RWPE2 (cell line): ENCODE data around the gene TADA2B.

Source experiments
- ATAC-seq: fragments of 200-7000 bp; cut with Tn5 transposase; 3 replicates; pipeline ENCODE4 v1.9.1; 2021; ENCODE audit warnings: low read depth
- DNase-seq: peaks from one replicate; pipeline ENCODE4 v3.0.0-alpha.2; 2020; ENCODE audit warnings: low spot score
- H3K27ac ChIP-seq: fragments of 450-650 bp; 2 replicates; pipeline ENCODE4 v1.5.1; 2017; ENCODE audit warnings: mild to moderate bottlenecking; ENCODE audit not compliant: poor library complexity, severe bottlenecking
- H3K27me3 ChIP-seq: fragments of 250-450 bp; sonication (Bioruptor Pico); 2 replicates; pipeline ENCODE4 v1.5.1; 2021; ENCODE audit warnings: mild to moderate bottlenecking, moderate library complexity; ENCODE audit not compliant: insufficient read depth, poor library complexity, severe bottlenecking
- H3K36me3 ChIP-seq: fragments of 250-450 bp; sonication (Bioruptor Pico); 2 replicates; pipeline ENCODE4 v1.5.1; 2020; ENCODE audit warnings: low read depth, mild to moderate bottlenecking, moderate library complexity
- H3K4me1 ChIP-seq: fragments of 250-450 bp; sonication (Bioruptor Pico); 2 replicates; pipeline ENCODE4 v1.5.1; 2021; ENCODE audit warnings: mild to moderate bottlenecking, moderate library complexity; ENCODE audit not compliant: insufficient read depth, poor library complexity, severe bottlenecking
- H3K4me3 ChIP-seq: fragments of 250-450 bp; sonication (Bioruptor Pico); 2 replicates; pipeline ENCODE4 v1.5.1; 2021; ENCODE audit warnings: mild to moderate bottlenecking, moderate library complexity; ENCODE audit not compliant: severe bottlenecking
- H3K9me3 ChIP-seq: fragments of 250-450 bp; sonication (Bioruptor Pico); 2 replicates; pipeline ENCODE4 v1.5.1; 2021; ENCODE audit warnings: mild to moderate bottlenecking, moderate library complexity; ENCODE audit not compliant: severe bottlenecking
- CTCF ChIP-seq: fragments of 450-650 bp; IDR thresholded peaks from one replicate; pipeline ENCODE4 v1.5.1; 2017; ENCODE audit warnings: mild to moderate bottlenecking, moderate library complexity; ENCODE audit not compliant: poor library complexity, severe bottlenecking

The TADA2B gene

GRCh38 chr4:7107166-7107905 is 64.2 kb downstream of the TADA2B start:
- TF ChIP-seq CTCF = no peak
- H3K27ac ChIP-seq = no peak overlapping the region
- no peaks in the 10 kb centered on the region for H3K9me3 ChIP-seq
- peaks cover 2% of the 10 kb centered on the region for H3K4me1 ChIP-seq
- no peak for DNase-seq
- no peak for ATAC-seq
- H3K4me3 ChIP-seq = no peak overlapping the region
- H3K36me3 ChIP-seq = no peaks in the 10 kb centered on the region
- no peaks in the 10 kb centered on the region for H3K27me3 ChIP-seq
